Measurements from ENCODE around the gene STARD4. TPM values are rescaled to one million over a fixed set of nuclear protein-coding genes. Genes with fewer than 3 reads are reported as not detected.

Gene STARD4
- total RNA-seq, 1 donor from 2014 or later = 91.4 TPM

DNA sequence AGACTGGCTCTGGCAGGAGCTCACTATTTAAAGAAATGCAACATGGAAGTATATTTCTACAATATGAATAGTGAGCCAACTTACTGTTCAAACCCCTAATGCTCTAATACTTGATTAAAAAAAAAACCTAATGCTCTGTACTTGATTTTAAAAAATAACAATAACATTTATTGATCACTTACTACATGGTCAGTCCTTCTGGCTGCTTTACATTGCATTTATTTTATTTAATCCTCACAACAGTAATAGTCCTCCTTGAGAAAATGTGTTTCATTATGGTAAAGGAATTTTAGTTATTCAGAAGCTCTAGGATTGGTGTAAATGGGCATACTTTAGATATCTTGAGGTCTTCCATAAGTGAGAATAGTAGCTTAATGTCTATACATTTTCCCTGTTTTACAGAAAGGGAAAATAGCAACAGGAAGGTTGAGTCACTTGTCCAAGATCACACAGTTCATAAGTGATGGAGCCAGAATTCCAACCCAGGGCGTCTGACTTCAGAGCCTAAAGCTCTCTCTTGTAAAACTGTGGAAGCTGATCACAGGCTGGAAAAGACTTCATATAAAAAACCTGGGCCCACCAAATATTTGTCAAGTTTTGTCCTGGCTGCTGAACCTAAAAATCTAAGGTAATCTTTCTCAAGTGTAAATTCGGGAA lies 1.0 kb downstream of the STARD4 start:
- DNase-seq (ENCODE audit: low read depth) = peak; percentile 50

DNA sequence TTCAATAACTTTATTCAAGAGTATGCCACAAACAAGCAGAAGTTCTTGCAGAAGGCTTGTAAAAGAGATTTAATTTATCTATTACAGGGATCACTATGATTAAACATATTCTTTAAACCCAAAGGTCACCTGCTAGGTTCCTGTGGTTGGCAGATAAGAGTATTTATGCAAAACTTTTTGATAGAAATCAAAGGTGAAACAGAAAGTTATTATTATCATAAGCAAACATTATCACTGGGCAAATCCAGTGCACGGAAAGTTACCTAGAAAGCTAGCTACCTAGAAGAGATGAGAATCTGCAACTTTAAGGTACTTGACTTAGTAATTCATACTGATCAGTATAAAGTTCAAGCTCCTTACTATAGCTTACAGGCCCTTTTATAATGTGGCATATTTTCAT lies 3.2 kb downstream of the STARD4 start:
- FAIRE-seq = no peak
- no peak for DNase-seq (ENCODE audit: low read depth)
- Histone ChIP-seq H3K27me3 (ENCODE audit: control insufficient read depth, insufficient read depth, low read length) (no peaks in the 10 kb centered on the region), H3K4me3 (ENCODE audit: low read depth, low read length) (no peak overlapping the region), H3K36me3 (ENCODE audit: control insufficient read depth, insufficient read depth, low read length) (no peaks in the 10 kb centered on the region)
- TF ChIP-seq, protein P1, sequence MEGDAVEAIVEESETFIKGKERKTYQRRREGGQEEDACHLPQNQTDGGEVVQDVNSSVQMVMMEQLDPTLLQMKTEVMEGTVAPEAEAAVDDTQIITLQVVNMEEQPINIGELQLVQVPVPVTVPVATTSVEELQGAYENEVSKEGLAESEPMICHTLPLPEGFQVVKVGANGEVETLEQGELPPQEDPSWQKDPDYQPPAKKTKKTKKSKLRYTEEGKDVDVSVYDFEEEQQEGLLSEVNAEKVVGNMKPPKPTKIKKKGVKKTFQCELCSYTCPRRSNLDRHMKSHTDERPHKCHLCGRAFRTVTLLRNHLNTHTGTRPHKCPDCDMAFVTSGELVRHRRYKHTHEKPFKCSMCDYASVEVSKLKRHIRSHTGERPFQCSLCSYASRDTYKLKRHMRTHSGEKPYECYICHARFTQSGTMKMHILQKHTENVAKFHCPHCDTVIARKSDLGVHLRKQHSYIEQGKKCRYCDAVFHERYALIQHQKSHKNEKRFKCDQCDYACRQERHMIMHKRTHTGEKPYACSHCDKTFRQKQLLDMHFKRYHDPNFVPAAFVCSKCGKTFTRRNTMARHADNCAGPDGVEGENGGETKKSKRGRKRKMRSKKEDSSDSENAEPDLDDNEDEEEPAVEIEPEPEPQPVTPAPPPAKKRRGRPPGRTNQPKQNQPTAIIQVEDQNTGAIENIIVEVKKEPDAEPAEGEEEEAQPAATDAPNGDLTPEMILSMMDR (IDR thresholded peaks at IDR 0.05; ENCODE audit: insufficient read depth, low read length, severe bottlenecking) = no peak

More for the DNA sequence above, 1.0 kb downstream of the STARD4 start:
- Histone ChIP-seq H3K27me3 (ENCODE audit: control insufficient read depth, insufficient read depth, low read length) (no peaks in the 10 kb centered on the region), H3K4me3 (ENCODE audit: low read depth, low read length) (peak overlapping the region; percentile 72), H3K36me3 (ENCODE audit: control insufficient read depth, insufficient read depth, low read length) (no peaks in the 10 kb centered on the region)
- TF ChIP-seq, protein P1 (IDR thresholded peaks at IDR 0.05; ENCODE audit: insufficient read depth, low read length, severe bottlenecking) = no peak
- no peak for FAIRE-seq

DNA sequence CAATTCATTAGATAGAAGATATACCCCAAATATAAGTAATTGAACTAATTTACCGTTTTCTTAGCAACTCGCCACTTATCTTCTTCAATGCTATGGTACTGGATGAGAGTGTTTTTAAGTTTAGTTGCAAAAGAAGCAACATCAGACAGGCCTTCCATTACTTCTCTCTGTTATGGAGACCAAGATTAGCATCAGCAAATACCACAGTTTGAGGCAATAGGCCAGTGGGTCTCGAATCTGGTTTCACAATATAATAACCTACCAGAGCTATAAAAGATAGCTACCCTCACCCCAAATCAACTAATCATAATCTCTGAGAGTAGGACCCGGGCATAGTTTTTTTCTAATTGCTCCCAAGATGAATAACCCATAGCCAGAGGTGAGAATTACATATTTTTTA lies 5.1 kb downstream of the STARD4 start:
- no peak overlapping the region for H3K4me3 ChIP-seq (ENCODE audit: low read depth, low read length)
- no peaks in the 10 kb centered on the region for H3K27me3 ChIP-seq (ENCODE audit: control insufficient read depth, insufficient read depth, low read length)
- TF ChIP-seq, protein P1 (IDR thresholded peaks at IDR 0.05; ENCODE audit: insufficient read depth, low read length, severe bottlenecking) = no peak
- FAIRE-seq (no peak), DNase-seq (ENCODE audit: low read depth) (no peak)
- no peaks in the 10 kb centered on the region for H3K36me3 ChIP-seq (ENCODE audit: control insufficient read depth, insufficient read depth, low read length)

DNA sequence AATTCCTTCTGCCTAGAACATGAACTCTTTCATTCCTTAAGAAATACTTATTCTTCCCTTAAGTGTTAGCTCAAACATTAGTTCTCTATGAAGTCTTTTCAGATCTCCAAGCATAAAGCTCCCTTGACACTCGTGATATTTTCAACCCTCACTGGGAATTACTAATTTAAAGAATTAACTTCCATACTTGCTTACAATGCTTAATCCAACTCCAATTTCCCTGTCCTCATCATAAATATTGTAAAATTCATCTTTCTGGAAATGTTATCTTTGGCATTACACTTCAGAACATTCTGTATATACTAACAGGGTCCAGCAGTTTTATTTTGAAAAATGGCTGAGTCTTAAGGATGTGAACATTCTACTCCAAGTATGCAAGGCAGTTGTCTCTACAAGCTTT lies 7.2 kb downstream of the STARD4 start:
- no peak overlapping the region for H3K4me3 ChIP-seq (ENCODE audit: low read depth, low read length)
- DNase-seq (ENCODE audit: low read depth) = no peak
- TF ChIP-seq, protein P1 (IDR thresholded peaks at IDR 0.05; ENCODE audit: insufficient read depth, low read length, severe bottlenecking) = no peak
- no peaks in the 10 kb centered on the region for H3K27me3 ChIP-seq (ENCODE audit: control insufficient read depth, insufficient read depth, low read length)
- no peaks in the 10 kb centered on the region for H3K36me3 ChIP-seq (ENCODE audit: control insufficient read depth, insufficient read depth, low read length)
- no peak for FAIRE-seq

DNA sequence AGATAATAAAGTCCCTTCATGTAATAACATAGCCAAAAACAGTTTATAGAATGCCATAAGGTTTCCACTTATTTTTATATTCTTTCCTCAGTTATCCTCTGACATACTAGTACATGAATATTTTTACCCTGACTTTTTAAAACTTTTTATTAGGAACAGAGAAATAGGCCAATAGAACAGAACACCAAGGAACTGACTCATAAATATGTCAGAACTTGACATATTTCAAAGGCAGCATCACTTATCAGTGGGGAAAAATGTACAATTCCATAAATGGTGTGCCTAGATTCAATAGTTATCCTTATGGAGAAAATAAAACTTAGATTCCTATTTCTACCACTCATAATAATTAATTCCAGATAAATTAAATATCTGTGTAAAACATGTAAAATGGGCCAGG lies 9.4 kb downstream of the STARD4 start:
- FAIRE-seq (no peak), DNase-seq (ENCODE audit: low read depth) (peak; percentile 40)
- peaks cover 3% of the 10 kb centered on the region for H3K36me3 ChIP-seq (ENCODE audit: control insufficient read depth, insufficient read depth, low read length)
- no peak overlapping the region for H3K4me3 ChIP-seq (ENCODE audit: low read depth, low read length)
- TF ChIP-seq, protein P1 (IDR thresholded peaks at IDR 0.05; ENCODE audit: insufficient read depth, low read length, severe bottlenecking) = no peak
- H3K27me3 ChIP-seq (ENCODE audit: control insufficient read depth, insufficient read depth, low read length) = no peaks in the 10 kb centered on the region

DNA sequence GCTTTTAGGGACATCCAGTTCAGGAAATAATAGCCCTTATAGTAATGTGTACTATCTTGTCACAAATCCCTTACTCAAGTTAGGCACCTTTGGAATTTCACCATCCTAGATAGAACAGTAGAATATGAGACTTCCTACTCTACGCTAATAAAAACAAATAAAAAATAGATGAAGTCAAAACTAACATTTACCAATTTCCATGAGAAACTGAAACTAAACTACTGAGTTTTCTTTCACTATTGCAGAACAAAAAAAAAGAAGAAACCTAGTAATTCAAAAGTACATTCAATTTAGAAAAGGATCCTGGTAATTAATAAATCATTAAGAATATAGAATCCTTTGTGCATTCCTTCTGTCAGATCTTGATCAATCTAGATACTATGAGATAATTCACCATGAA lies 14.0 kb downstream of the STARD4 start:
- TF ChIP-seq, protein P1 (IDR thresholded peaks at IDR 0.05; ENCODE audit: insufficient read depth, low read length, severe bottlenecking) = no peak
- Histone ChIP-seq H3K27me3 (ENCODE audit: control insufficient read depth, insufficient read depth, low read length) (no peaks in the 10 kb centered on the region), H3K4me3 (ENCODE audit: low read depth, low read length) (no peak overlapping the region), H3K36me3 (ENCODE audit: control insufficient read depth, insufficient read depth, low read length) (peaks cover 3% of the 10 kb centered on the region)
- DNase-seq (ENCODE audit: low read depth) (no peak), FAIRE-seq (no peak)
